NCI-H2196 treated with DMSO at 0.1 percent for 48 hours (cell line): Measurements from ENCODE around the gene C4BPB.

ENCODE experiments used
- DNase-seq: peaks from one replicate; lab custom pipeline; 2025; ENCODE audit not compliant: unreplicated experiment; lab: John Stamatoyannopoulos, UW

C4BPB gene

GRCh38 chr1:207059881-207060280 lies 28.8 kb upstream of the C4BPB start:
- DNase-seq = no peak

- DNase-seq = no peak
These were observed 28.1 kb upstream of the C4BPB start for GRCh38 chr1:207060596-207060995.

- no peak for DNase-seq
These were observed 26.6 kb upstream of the C4BPB start for GRCh38 chr1:207062058-207062457.

GRCh38 chr1:207063014-207063413 lies 25.6 kb upstream of the C4BPB start:
- DNase-seq = no peak

- DNase-seq = no peak
These were observed 24.1 kb upstream of the C4BPB start for GRCh38 chr1:207064561-207064960.

- DNase-seq = no peak
These were observed 21.5 kb upstream of the C4BPB start for GRCh38 chr1:207067185-207067584.

GRCh38 chr1:207067665-207068064 lies 21.0 kb upstream of the C4BPB start:
- no peak for DNase-seq

- DNase-seq = no peak
These were observed 19.6 kb upstream of the C4BPB start for GRCh38 chr1:207069061-207069460.

GRCh38 chr1:207069858-207070506 lies 18.7 kb upstream of the C4BPB start:
- DNase-seq = no peak

- DNase-seq = no peak
These were observed 17.8 kb upstream of the C4BPB start for GRCh38 chr1:207070811-207071210.

- DNase-seq = no peak
These were observed 17.2 kb upstream of the C4BPB start for GRCh38 chr1:207071426-207071825.

- no peak for DNase-seq
These were observed 16.4 kb upstream of the C4BPB start for GRCh38 chr1:207072233-207072632.

GRCh38 chr1:207073906-207074820 lies 14.5 kb upstream of the C4BPB start:
- DNase-seq = no peak

GRCh38 chr1:207076181-207076955 lies 12.3 kb upstream of the C4BPB start:
- no peak for DNase-seq

- DNase-seq = no peak
These were observed 11.6 kb upstream of the C4BPB start for GRCh38 chr1:207077012-207077411.

- peak; percentile 39 for DNase-seq
These were observed 10.9 kb upstream of the C4BPB start for GRCh38 chr1:207077470-207078377.

GRCh38 chr1:207078578-207079132 lies 10.0 kb upstream of the C4BPB start:
- no peak for DNase-seq

GRCh38 chr1:207079706-207080241 lies 8.9 kb upstream of the C4BPB start:
- DNase-seq = no peak

GRCh38 chr1:207081088-207081487 lies 7.6 kb upstream of the C4BPB start:
- DNase-seq = no peak

GRCh38 chr1:207081806-207082205 lies 6.9 kb upstream of the C4BPB start:
- DNase-seq = no peak
